Mesenchymal stem cell (in vitro differentiated cells and primary cell): ENCODE measurements around the gene DCUN1D2.
A peak's percentile ranks its signal among the peaks of the same experiment; 100 is the strongest.

ENCODE experiments used
- DNase-seq: peaks from one replicate; pipeline ENCODE4 v3.0.0-alpha.2; 2013
- H2AFZ ChIP-seq: one replicate; pipeline ENCODE4 v1.6.1; 2013; ENCODE audit warnings: low read depth, mild to moderate bottlenecking, control low read depth, inconsistent platforms, low read length, moderate library complexity
- H2AK5ac ChIP-seq: 2 replicates; pipeline ENCODE4 v1.6.1; 2013; ENCODE audit warnings: low read length, moderate library complexity, mild to moderate bottlenecking, inconsistent platforms; ENCODE audit not compliant: severe bottlenecking
- H2BK120ac ChIP-seq: one replicate; pipeline ENCODE4 v1.6.1; 2013; ENCODE audit warnings: low read depth, mild to moderate bottlenecking, inconsistent platforms, low read length, moderate library complexity
- H2BK12ac ChIP-seq, 2 experiments: one replicate each; pipeline ENCODE4 v1.6.1; 2013; ENCODE audit warnings: inconsistent platforms in 2 of 2, low read length in 2 of 2, mild to moderate bottlenecking in 2 of 2, moderate library complexity in 2 of 2, control low read depth in 1 of 2
- H2BK15ac ChIP-seq: one replicate; pipeline ENCODE4 v1.6.1; 2013; ENCODE audit warnings: mild to moderate bottlenecking, low read depth, inconsistent platforms; ENCODE audit not compliant: poor library complexity, severe bottlenecking
- H2BK5ac ChIP-seq: 2 replicates; pipeline ENCODE4 v1.6.1; 2013; ENCODE audit warnings: low read depth, mild to moderate bottlenecking, low read length, control low read depth, inconsistent platforms; ENCODE audit not compliant: poor library complexity, severe bottlenecking
- H3K14ac ChIP-seq, 2 experiments: one replicate each; pipeline ENCODE4 v1.6.1; 2013; ENCODE audit warnings: inconsistent platforms in 2 of 2, low read length in 2 of 2, control low read depth in 1 of 2, mild to moderate bottlenecking in 1 of 2, moderate library complexity in 1 of 2
- H3K18ac ChIP-seq, 2 experiments: one replicate each; pipeline ENCODE4 v1.6.1; 2013; ENCODE audit warnings: inconsistent platforms in 2 of 2, low read length in 2 of 2, control low read depth in 1 of 2, low read depth in 1 of 2, mild to moderate bottlenecking in 1 of 2
- H3K23ac ChIP-seq, 2 experiments: one replicate each; pipeline ENCODE4 v1.6.1; 2013; ENCODE audit warnings: inconsistent platforms in 2 of 2, low read length in 2 of 2, mild to moderate bottlenecking in 2 of 2, moderate library complexity in 2 of 2, control low read depth in 1 of 2
- H3K27ac ChIP-seq: 2 replicates; pipeline ENCODE4 v1.5.1; 2013; ENCODE audit warnings: mild to moderate bottlenecking, moderate library complexity, low read length, control low read depth, inconsistent platforms; ENCODE audit not compliant: poor library complexity, severe bottlenecking
- H3K27me3 ChIP-seq, 2 experiments: 2 replicates each; pipeline versions ENCODE4 v1.6.1 to v1.7.0; 2013; ENCODE audit warnings: low read length in 2 of 2, mild to moderate bottlenecking in 2 of 2, moderate library complexity in 2 of 2, control low read depth in 1 of 2, inconsistent platforms in 1 of 2; ENCODE audit not compliant: control insufficient read depth in 1 of 2, insufficient read depth in 1 of 2
- H3K36me3 ChIP-seq, 2 experiments: 2 replicates each; pipeline versions ENCODE4 v1.6.1 to v1.7.0; 2013; ENCODE audit warnings: low read length in 2 of 2, control low read depth in 1 of 2, inconsistent platforms in 1 of 2, low read depth in 1 of 2, mild to moderate bottlenecking in 1 of 2; ENCODE audit not compliant: insufficient read depth in 2 of 2, control insufficient read depth in 1 of 2
- H3K4ac ChIP-seq, 2 experiments: one replicate each; pipeline ENCODE4 v1.6.1; 2013; ENCODE audit warnings: inconsistent platforms in 2 of 2, low read length in 2 of 2, mild to moderate bottlenecking in 2 of 2, moderate library complexity in 2 of 2, control low read depth in 1 of 2, low read depth in 1 of 2
- H3K4me1 ChIP-seq: 2 replicates; pipeline ENCODE4 v1.6.1; 2013; ENCODE audit warnings: low read depth, low read length, control low read depth; ENCODE audit not compliant: control insufficient read depth, insufficient read depth
- H3K4me2 ChIP-seq: 2 replicates; pipeline ENCODE4 v1.6.1; 2013; ENCODE audit warnings: low read length, mild to moderate bottlenecking, inconsistent platforms; ENCODE audit not compliant: poor library complexity, severe bottlenecking
- H3K4me3 ChIP-seq, 2 experiments: 2 replicates each; pipeline versions ENCODE4 v1.5.1 to v1.7.0; 2013; ENCODE audit warnings: low read length in 2 of 2, mild to moderate bottlenecking in 2 of 2, control low read depth in 1 of 2, low read depth in 1 of 2; ENCODE audit not compliant: insufficient read depth in 1 of 2
- H3K79me1 ChIP-seq: replicated peaks from 2 replicates; pipeline ENCODE4 v1.6.1; 2013; ENCODE audit warnings: mild to moderate bottlenecking, control low read depth, low read length, inconsistent platforms; ENCODE audit not compliant: poor library complexity, severe bottlenecking
- H3K9ac ChIP-seq: 2 replicates; pipeline ENCODE4 v1.7.0; 2013; ENCODE audit warnings: mild to moderate bottlenecking, low read length, moderate library complexity
- H3K9me3 ChIP-seq: 2 replicates; pipeline ENCODE4 v1.7.0; 2013; ENCODE audit warnings: mild to moderate bottlenecking, low read length; ENCODE audit not compliant: control insufficient read depth
- H4K8ac ChIP-seq: one replicate; pipeline ENCODE4 v1.6.1; 2013; ENCODE audit warnings: inconsistent platforms, mild to moderate bottlenecking, low read length, moderate library complexity
- H4K91ac ChIP-seq: one replicate; pipeline ENCODE4 v1.6.1; 2013; ENCODE audit warnings: mild to moderate bottlenecking, low read length, inconsistent platforms
- WGBS: methylation state at CpG from one replicate; pipeline ENCODE4 v1.1.7; 2013; ENCODE audit warnings: mixed read lengths; 5-methylcytosine and 5-hydroxymethylcytosine counted together

The DCUN1D2 gene

GRCh38 chr13:113534236-113534860 is 43.8 kb upstream of the DCUN1D2 start:
- 98% methylated on average over 11 of the region's 12 CpGs for WGBS
- H3K36me3 ChIP-seq = peaks cover 67 to 88% of the 10 kb centered on the region in 2 experiments

GRCh38 chr13:113533161-113533840 is 42.8 kb upstream of the DCUN1D2 start:
- 91% methylated on average over 24 of the region's 24 CpGs for WGBS
- Histone ChIP-seq H3K4me3 (no peak overlapping the region), H3K36me3 (peaks cover 62 to 87% of the 10 kb centered on the region in 2 experiments), H3K4me1 (peaks cover 14% of the 10 kb centered on the region), H3K23ac (no peak overlapping the region), H2BK5ac (no peak overlapping the region), H3K9me3 (no peaks in the 10 kb centered on the region), H4K8ac (no peak overlapping the region), H2AK5ac (peak overlapping the region; percentile 61), H3K18ac (no peak overlapping the region), H3K27ac (no peak overlapping the region), H2BK15ac (no peak overlapping the region), H3K79me1 (peaks cover 35% of the 10 kb centered on the region), H3K27me3 (no peaks in the 10 kb centered on the region), H3K14ac (no peak overlapping the region), H3K4ac (no peak overlapping the region), H2BK120ac (no peak overlapping the region), H2BK12ac (no peak overlapping the region), H3K9ac (no peak overlapping the region), H3K4me2 (no peak overlapping the region), H2AFZ (no peak overlapping the region), H4K91ac (no peak overlapping the region)
- DNase-seq = no peak

More at GRCh38 chr13:113534236-113534860, 43.8 kb upstream of the DCUN1D2 start:
- no peak overlapping the region for H3K4me2 ChIP-seq
- no peak for DNase-seq
- no peak overlapping the region for H2BK12ac ChIP-seq
- no peaks in the 10 kb centered on the region for H3K27me3 ChIP-seq
- no peak overlapping the region for H3K9ac ChIP-seq
- H3K4me1 ChIP-seq = peaks cover 14% of the 10 kb centered on the region
- no peak overlapping the region for H2BK5ac ChIP-seq
- peaks cover 37% of the 10 kb centered on the region for H3K79me1 ChIP-seq
- H3K4ac ChIP-seq = no peak overlapping the region
- no peaks in the 10 kb centered on the region for H3K9me3 ChIP-seq
- no peak overlapping the region for H4K8ac ChIP-seq
- no peak overlapping the region for H2AFZ ChIP-seq
- no peak overlapping the region for H3K27ac ChIP-seq
- no peak overlapping the region for H3K23ac ChIP-seq
- no peak overlapping the region for H4K91ac ChIP-seq
- no peak overlapping the region for H2BK15ac ChIP-seq
- no peak overlapping the region for H3K4me3 ChIP-seq
- no peak overlapping the region for H2BK120ac ChIP-seq
- H3K18ac ChIP-seq = no peak overlapping the region
- no peak overlapping the region for H2AK5ac ChIP-seq
- no peak overlapping the region for H3K14ac ChIP-seq

- H3K4me1 ChIP-seq = peaks cover 14% of the 10 kb centered on the region
- H2BK15ac ChIP-seq = no peak overlapping the region
- H3K27ac ChIP-seq = peak overlapping the region; percentile 66
- H3K4me3 ChIP-seq = no peak overlapping the region
- H2AK5ac ChIP-seq = peak overlapping the region; percentile 68
- H3K23ac ChIP-seq = no peak overlapping the region
- H3K4me2 ChIP-seq = no peak overlapping the region
- H3K9me3 ChIP-seq = no peaks in the 10 kb centered on the region
- H2BK120ac ChIP-seq = no peak overlapping the region
- H3K14ac ChIP-seq = peak overlapping the region in 1 of 2 experiments; percentile 92
- H3K79me1 ChIP-seq = peaks cover 40% of the 10 kb centered on the region
- H3K36me3 ChIP-seq = peaks cover 57 to 87% of the 10 kb centered on the region in 2 experiments
- H2BK12ac ChIP-seq = no peak overlapping the region
- no peak overlapping the region for H4K91ac ChIP-seq
- H3K27me3 ChIP-seq = no peaks in the 10 kb centered on the region
- DNase-seq = no peak
- no peak overlapping the region for H2BK5ac ChIP-seq
- H3K18ac ChIP-seq = no peak overlapping the region
- no peak overlapping the region for H2AFZ ChIP-seq
- no peak overlapping the region for H3K4ac ChIP-seq
- H3K9ac ChIP-seq = no peak overlapping the region
- H4K8ac ChIP-seq = no peak overlapping the region
- WGBS = 67% methylated on average over 16 of the region's 16 CpGs
Measured at GRCh38 chr13:113532156-113532806, 41.8 kb upstream of the DCUN1D2 start.
